HCT116 (cell line): ENCODE measurements around the gene SEC31A. TPM values are rescaled to one million over a fixed set of nuclear protein-coding genes. Genes with fewer than 3 reads are reported as not detected.

Source experiments
- ATAC-seq: fragments of 200-7000 bp; cut with Tn5 transposase; 2 replicates; pipeline ENCODE4 v1.9.1; 2020; ENCODE audit warnings: mild to moderate bottlenecking, moderate library complexity
- BruUV-seq: library from RNA; stranded (reverse); fragments of 400-500 nt; replicated peaks from 2 replicates; lab custom pipeline; 2021; lab: Mats Ljungman, UMichigan
- CTCF ChIA-PET: fragments of 300-600 bp; sonication (Branson Sonifier 250); formaldehyde crosslinking; loops from one replicate; lab custom pipeline; 2021; ENCODE audit warnings: antibody characterized with exemption; lab: Charles Lee
- POLR2A ChIA-PET: fragments of 300-600, 350-600 bp; sonication (Branson Sonifier 250); formaldehyde crosslinking; loops from one replicate; lab custom pipeline; 2021; ENCODE audit warnings: antibody characterized with exemption; lab: Charles Lee
- RAD21 ChIA-PET, 2 experiments: fragments of 300-600 bp; sonication (Branson Sonifier 250); formaldehyde crosslinking; loops; one replicate each; lab custom pipeline; 2023; ENCODE audit warnings: low total read pairs in 2 of 2; ENCODE audit not compliant: uncharacterized antibody in 2 of 2, unreplicated experiment in 2 of 2, low non-redundant PET in 1 of 2; lab: Charles Lee
- DNase-seq: peaks from one replicate; pipeline ENCODE4 v3.0.0-alpha.2; 2010; ENCODE audit warnings: low read depth, low spot score
- H2AFZ ChIP-seq: fragments of 200-600 bp; shearing (Covaris generic), sonication (generic); 2 replicates; pipeline ENCODE4 v1.6.1; 2017; ENCODE audit warnings: low read depth, mixed run types, mixed read lengths, antibody characterized with exemption, low read length; ENCODE audit not compliant: poor library complexity, severe bottlenecking
- H3K27ac ChIP-seq: 2 replicates; pipeline ENCODE4 v1.5.1; 2012; ENCODE audit warnings: low read depth, low read length
- H3K27me3 ChIP-seq: fragments of 200-600 bp; sonication (generic); 2 replicates; pipeline ENCODE4 v1.6.1; 2016; ENCODE audit warnings: mixed run types, low read length, mixed read lengths; ENCODE audit not compliant: insufficient read depth
- H3K36me3 ChIP-seq, 2 experiments: fragments of 200-500 bp in 1 of 2; fragments of 200-600 bp in 1 of 2; sonication (Bioruptor generic) in 1 of 2; sonication (generic) in 1 of 2; 2 replicates each; pipeline versions ENCODE4 v1.5.1 to v1.6.1; 2014 to 2016; ENCODE audit warnings: low read length in 2 of 2, inconsistent platforms in 1 of 2, mixed read lengths in 1 of 2, mixed run types in 1 of 2; ENCODE audit not compliant: insufficient read depth in 2 of 2, control insufficient read depth in 1 of 2
- H3K4me1 ChIP-seq, 2 experiments: fragments of 200-600 bp in 1 of 2; sonication (generic) in 1 of 2; 2 replicates each; pipeline versions ENCODE4 v1.5.1 to v1.6.1; 2012 to 2017; ENCODE audit warnings: low read length in 2 of 2, inconsistent platforms in 1 of 2, mild to moderate bottlenecking in 1 of 2, mixed read lengths in 1 of 2, mixed run types in 1 of 2, moderate library complexity in 1 of 2; ENCODE audit not compliant: insufficient read depth in 2 of 2, control insufficient read depth in 1 of 2
- H3K4me2 ChIP-seq: fragments of 200-600 bp; sonication (generic); 2 replicates; pipeline ENCODE4 v1.6.1; 2017; ENCODE audit warnings: mixed run types, low read length, mixed read lengths
- H3K4me3 ChIP-seq, 2 experiments: fragments of 200-600 bp in 1 of 2; sonication (generic) in 1 of 2; replicated peaks in 1 of 2; 2 replicates each; pipeline ENCODE4 v1.5.1; 2011 to 2016; ENCODE audit warnings: low read length in 2 of 2, control low read depth in 1 of 2, low read depth in 1 of 2, mild to moderate bottlenecking in 1 of 2, mixed read lengths in 1 of 2, mixed run types in 1 of 2
- H3K79me2 ChIP-seq: fragments of 200-600 bp; sonication (generic); 2 replicates; pipeline ENCODE4 v1.6.1; 2017; ENCODE audit warnings: mild to moderate bottlenecking, mixed run types, low read length, moderate library complexity, mixed read lengths; ENCODE audit not compliant: insufficient read depth
- H3K9ac ChIP-seq: fragments of 200-600 bp; sonication (generic); 2 replicates; pipeline ENCODE4 v1.6.1; 2016; ENCODE audit warnings: low read length, mixed read lengths
- H3K9me2 ChIP-seq: fragments of 200-600 bp; sonication (generic), shearing (Covaris generic); 2 replicates; pipeline ENCODE4 v1.6.1; 2017; ENCODE audit warnings: mixed run types, mild to moderate bottlenecking, moderate library complexity; ENCODE audit not compliant: insufficient read depth
- H3K9me3 ChIP-seq, 2 experiments: fragments of 200-500 bp in 1 of 2; fragments of 200-600 bp in 1 of 2; sonication (Bioruptor generic) in 1 of 2; sonication (generic) in 1 of 2; 2 replicates each; pipeline ENCODE4 v1.6.1; 2014 to 2017; ENCODE audit warnings: low read length in 2 of 2, mixed read lengths in 2 of 2, inconsistent platforms in 1 of 2, low read depth in 1 of 2, mild to moderate bottlenecking in 1 of 2, mixed run types in 1 of 2, moderate library complexity in 1 of 2; ENCODE audit not compliant: control insufficient read depth in 1 of 2, insufficient read depth in 1 of 2
- H4K20me1 ChIP-seq: fragments of 200-600 bp; sonication (generic), shearing (Covaris generic); 2 replicates; pipeline ENCODE4 v1.6.1; 2017; ENCODE audit warnings: mixed run types, mild to moderate bottlenecking, moderate library complexity; ENCODE audit not compliant: insufficient read depth
- CBX3 ChIP-seq: IDR thresholded peaks from 2 replicates; pipeline ENCODE4 v1.6.1; 2012; ENCODE audit warnings: low read depth
- CEBPB ChIP-seq: IDR thresholded peaks from 2 replicates; pipeline ENCODE4 v1.6.1; 2012; ENCODE audit warnings: low read depth
- EGR1 ChIP-seq: IDR thresholded peaks from 2 replicates; pipeline ENCODE4 v1.6.1; 2012; ENCODE audit warnings: low read depth
- FOSL1 ChIP-seq: IDR thresholded peaks from 2 replicates; pipeline ENCODE4 v1.6.1; 2012; ENCODE audit warnings: low read depth
- POLR2A ChIP-seq: IDR thresholded peaks from 2 replicates; pipeline ENCODE4 v1.7.0; 2011; ENCODE audit warnings: borderline replicate concordance; ENCODE audit not compliant: insufficient read depth, insufficient read length; ENCODE audit errors: extremely low read depth
- POLR2AphosphoS5 ChIP-seq: IDR thresholded peaks from 2 replicates; pipeline ENCODE4 v1.6.1; 2011; ENCODE audit warnings: mild to moderate bottlenecking, low read depth, low read length, moderate library complexity
- REST ChIP-seq: IDR thresholded peaks from 2 replicates; pipeline ENCODE4 v1.6.1; 2012; ENCODE audit warnings: low read depth
- SP1 ChIP-seq: IDR thresholded peaks from 2 replicates; pipeline ENCODE4 v1.6.1; 2012; ENCODE audit warnings: low read depth
- YY1 ChIP-seq: IDR thresholded peaks from 2 replicates; pipeline ENCODE4 v1.6.1; 2011; ENCODE audit warnings: low read length, low read depth, moderate library complexity, mild to moderate bottlenecking; ENCODE audit not compliant: insufficient replicate concordance; ENCODE audit errors: extremely low read depth
- intact Hi-C: fragments of 100-400 bp; cut with micrococcal nuclease; formaldehyde crosslinking; loops from 2 replicates; pipeline ENCODE4 v1.10.0; 2022
- total RNA-seq: library from RNA; stranded (reverse); gene quantifications from one replicate; pipeline ENCODE4 v1.2.1, GENCODE V29; 2021; ENCODE audit not compliant: unreplicated experiment

SEC31A gene
- total RNA-seq, 1 experiment from 2014 or later = 78.5 TPM

- Histone ChIP-seq H3K79me2 (peaks cover 2% of the 10 kb centered on the region; the same call in 1 of the 2 replicates), H3K27ac (no peak overlapping the region), H3K4me2 (no peak overlapping the region), H3K27me3 (no peaks in the 10 kb centered on the region), H3K9me2 (no peaks in the 10 kb centered on the region), H4K20me1 (no peaks in the 10 kb centered on the region), H3K4me3 (no peak overlapping the region), H3K9ac (no peak overlapping the region), H2AFZ (no peak overlapping the region), H3K4me1 (peaks cover 22 to 29% of the 10 kb centered on the region in 2 experiments), H3K36me3 (0 out of 4 replicates have a peak, but pooled peaks cover 0 to 5% of the 10 kb centered on the region in 2 experiments), H3K9me3 (no peaks in the 10 kb centered on the region)
- POLR2A ChIA-PET = no interaction called here
- ATAC-seq (no peak), DNase-seq (no peak)
- intact Hi-C loops = no loop called here
- CTCF ChIA-PET = no interaction called here
- RAD21 ChIA-PET = no interaction called here
- TF ChIP-seq CBX3 (no peak), SP1 (no peak), YY1 (no peak), POLR2AphosphoS5 (no peak), EGR1 (no peak), CEBPB (no peak), POLR2A (no peak), FOSL1 (no peak), REST (no peak)
- no TSS peak for BruUV-seq
Observed at GRCh38 chr4:82790060-82790660, 100.8 kb downstream of the SEC31A start.
